T-cell (primary cell): ENCODE data around the gene TMC4. TPM values are rescaled to one million over a fixed set of nuclear protein-coding genes. Genes with fewer than 3 reads are reported as not detected.

ENCODE experiments used
- ATAC-seq, 4 experiments: fragments of 200-7000 bp in 3 of 4; fragments of 150-1000 bp in 1 of 4; cut with Tn5 transposase; replicated peaks in 1 of 4; 1 replicate in 3 of 4; 2 replicates in 1 of 4; pipeline ENCODE4 v1.10.0; 2021; ENCODE audit warnings: moderate library complexity in 3 of 4, mild to moderate bottlenecking in 2 of 4, moderate number of reproducible peaks in 1 of 4
- CTCF ChIA-PET, 2 donors: fragments of 300-600 bp; sonication (Branson Sonifier 250); formaldehyde crosslinking; loops; one replicate each; lab custom pipeline; 2022; ENCODE audit warnings: antibody characterized with exemption in 2 of 2; lab: Charles Lee
- POLR2A ChIA-PET, 2 donors: fragments of 300-600 bp; sonication (Branson Sonifier 250); formaldehyde crosslinking; loops; one replicate each; lab custom pipeline; 2022; ENCODE audit warnings: antibody characterized with exemption in 2 of 2; lab: Charles Lee
- DNase-seq, 35 experiments: peaks; one replicate each; pipeline versions ENCODE4 v3.0.0 to v3.0.0-alpha.2; 2013 to 2023
- H3K27ac ChIP-seq: one replicate; pipeline ENCODE4 v1.5.1; 2013; ENCODE audit warnings: low read length
- H3K27me3 ChIP-seq, 2 experiments: replicated peaks in 1 of 2; 1 replicate in 1 of 2; 2 replicates in 1 of 2; pipeline versions ENCODE4 v1.6.1 to v1.7.0; 2013; ENCODE audit warnings: low read length in 1 of 2, mixed read lengths in 1 of 2; ENCODE audit not compliant: control insufficient read depth in 2 of 2, insufficient read depth in 2 of 2; ENCODE audit errors: extremely low read depth in 1 of 2
- H3K36me3 ChIP-seq, 2 donors: 1 replicate in 1 of 2; 2 replicates in 1 of 2; pipeline versions ENCODE4 v1.6.1 to v1.7.0; 2013; ENCODE audit warnings: low read length in 1 of 2; ENCODE audit not compliant: control insufficient read depth in 2 of 2, insufficient read depth in 1 of 2; ENCODE audit errors: extremely low read depth in 1 of 2
- H3K4me1 ChIP-seq, 2 experiments: 1 replicate in 1 of 2; 2 replicates in 1 of 2; pipeline versions ENCODE4 v1.6.1 to v1.7.0; 2013; ENCODE audit warnings: low read length in 2 of 2, mixed read lengths in 1 of 2; ENCODE audit not compliant: insufficient read depth in 2 of 2, control insufficient read depth in 1 of 2; ENCODE audit errors: extremely low read depth in 1 of 2
- H3K4me3 ChIP-seq, 2 donors: 1 replicate in 1 of 2; 2 replicates in 1 of 2; pipeline versions ENCODE4 v1.5.1 to v1.7.0; 2013; ENCODE audit warnings: mild to moderate bottlenecking in 2 of 2, low read length in 1 of 2, moderate library complexity in 1 of 2; ENCODE audit not compliant: control insufficient read depth in 1 of 2; ENCODE audit errors: extremely low read depth in 1 of 2
- H3K9me3 ChIP-seq: 2 replicates; pipeline ENCODE4 v1.7.0; 2013
- H3K27ac Mint-ChIP-seq, 2 donors: one replicate each; pipeline ENCODE4 v1.8.0; 2020 to 2021; ENCODE audit warnings: mild to moderate bottlenecking in 2 of 2, mixed read lengths in 2 of 2
- H3K27me3 Mint-ChIP-seq, 2 donors: one replicate each; pipeline ENCODE4 v1.8.0; 2021 to 2022; ENCODE audit warnings: mixed read lengths in 2 of 2
- H3K36me3 Mint-ChIP-seq: one replicate; pipeline ENCODE4 v1.8.0; 2021; ENCODE audit warnings: mixed read lengths
- H3K4me1 Mint-ChIP-seq, 3 donors: one replicate each; pipeline ENCODE4 v1.8.0; 2020 to 2022; ENCODE audit warnings: mixed read lengths in 3 of 3, mild to moderate bottlenecking in 1 of 3
- H3K4me3 Mint-ChIP-seq, 3 donors: one replicate each; pipeline ENCODE4 v1.8.0; 2020 to 2022; ENCODE audit warnings: mild to moderate bottlenecking in 3 of 3, mixed read lengths in 3 of 3, moderate library complexity in 3 of 3
- H3K9me3 Mint-ChIP-seq, 3 donors: one replicate each; pipeline ENCODE4 v1.8.0; 2020 to 2022; ENCODE audit warnings: mixed read lengths in 3 of 3
- WGBS: methylation state at CpG from one replicate; pipeline ENCODE4 v1.1.5; 2013; ENCODE audit warnings: missing lambda C conversion rate; ENCODE audit not compliant: insufficient coverage; 5-methylcytosine and 5-hydroxymethylcytosine counted together
- total RNA-seq, 35 experiments: library from RNA in 6 of 35; stranded (reverse) in 6 of 35; fragments of 120-200 nt in 1 of 35; gene quantifications; one replicate each; pipeline versions ENCODE4 v1.2.1 to v1.2.4 and lab custom pipeline; 2013 to 2026

TMC4 gene
- total RNA-seq, 5 donors from 2014 or later (not counting 1 experiment from before 2014, with no cell fraction given) = 0.78 to 2.6 (median 1.4) TPM

DNA sequence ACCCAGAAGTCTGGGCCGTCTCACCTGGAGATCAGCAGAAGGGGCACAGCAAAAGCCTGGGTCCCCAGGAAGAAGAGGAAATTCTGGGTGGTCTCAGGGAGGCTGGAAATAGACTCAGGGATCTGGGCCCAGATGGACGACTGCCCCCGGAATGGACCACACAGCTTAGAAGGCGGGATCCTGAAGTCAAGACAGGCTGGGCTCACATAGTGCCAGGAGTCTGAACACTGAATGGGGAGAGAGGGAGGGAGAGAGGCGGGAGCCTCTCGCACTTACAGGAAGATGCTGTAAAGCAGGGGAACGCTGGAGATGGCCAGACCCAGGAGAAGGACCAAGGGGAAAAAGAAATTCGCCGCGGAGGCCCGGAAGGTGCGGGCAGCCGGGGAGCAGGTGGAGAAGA, 12.1 kb downstream of the TMC4 start:
- peaks cover 0 to 26% of the 10 kb centered on the region in 2 donors for H3K36me3 ChIP-seq
- ChIA-PET CTCF (interaction anchor here in 1 of 2 donors (0.6 kb wide), 1 partner anchor 50 kb away, joined by 3 read pairs; no protein-coding TSS in a partner anchor), POLR2A (interaction anchor here in 1 of 2 donors (2.2 kb wide), 1 partner anchor 24 kb away, joined by 16 read pairs; the partner anchor contains the start of gene CNOT3)
- H3K4me3 ChIP-seq = no peak overlapping the region
- no peaks in the 10 kb centered on the region for H3K9me3 ChIP-seq
- H3K27me3 Mint-ChIP-seq = no peaks in the 10 kb centered on the region
- peak overlapping the region; percentile 94 to 100 (median 100) for H3K4me3 Mint-ChIP-seq
- H3K4me1 ChIP-seq = peaks cover 20 to 77% of the 10 kb centered on the region in 2 experiments
- peaks cover 16% of the 10 kb centered on the region for H3K36me3 Mint-ChIP-seq
- peak overlapping the region; percentile 100 for H3K27ac Mint-ChIP-seq
- H3K4me1 Mint-ChIP-seq = peaks cover 56 to 77% (median 66%) of the 10 kb centered on the region in 3 donors
- H3K27ac ChIP-seq = no peak overlapping the region
- no peak for DNase-seq
- no peaks in the 10 kb centered on the region for H3K9me3 Mint-ChIP-seq
- 76% methylated on average over 10 of the region's 13 CpGs for WGBS
- no peak for ATAC-seq
- H3K27me3 ChIP-seq = peaks cover 0 to 19% of the 10 kb centered on the region in 2 experiments

DNA sequence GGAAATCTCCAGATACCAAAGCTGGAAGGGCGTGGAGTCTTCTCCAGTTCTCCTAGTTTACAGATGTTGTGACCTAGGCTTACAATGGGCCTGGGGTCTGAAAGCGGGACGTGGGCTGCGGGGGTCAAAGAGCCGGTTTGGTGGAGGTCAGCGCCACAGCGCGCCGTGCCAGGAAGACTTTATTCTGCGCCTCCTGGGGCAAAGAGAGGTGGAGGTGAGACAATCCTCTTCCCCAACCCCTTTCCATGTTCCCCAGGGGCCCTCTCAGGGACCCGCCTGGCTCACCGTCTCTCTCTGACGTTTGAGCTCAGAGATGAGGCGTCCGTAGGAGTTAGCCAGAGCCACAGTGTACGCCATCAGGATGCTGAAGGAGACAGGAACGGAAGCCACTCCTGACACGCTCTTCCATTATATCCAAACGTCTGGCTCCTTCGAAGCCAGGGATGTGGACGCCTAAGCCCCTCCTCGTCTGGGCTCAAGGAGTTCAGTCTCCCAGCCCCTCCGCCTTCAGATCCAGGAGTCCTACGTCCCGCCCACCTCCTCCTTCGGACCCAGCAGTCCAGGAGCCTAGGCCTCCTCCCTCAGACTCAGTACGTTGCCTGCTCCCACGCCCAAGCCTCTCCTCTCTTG, 12.7 kb downstream of the TMC4 start:
- H3K27me3 ChIP-seq = peaks cover 0 to 19% of the 10 kb centered on the region in 2 experiments
- peak in 1 of 35 experiments; percentile 42 for DNase-seq
- no peak for ATAC-seq
- Mint-ChIP-seq H3K27ac (peak overlapping the region; percentile 100), H3K27me3 (no peaks in the 10 kb centered on the region), H3K36me3 (peaks cover 18% of the 10 kb centered on the region), H3K9me3 (no peaks in the 10 kb centered on the region), H3K4me3 (peak overlapping the region; percentile 94 to 100 (median 100)), H3K4me1 (peaks cover 58 to 79% (median 66%) of the 10 kb centered on the region in 3 donors)
- ChIA-PET CTCF (interaction anchor here in 1 of 2 donors (0.6 to 1.8 kb wide), 4 partner anchors 10 to 50 kb away, joined by 3 to 13 read pairs (median 6); partner anchors contain the start of genes CNOT3 and TSEN34), POLR2A (interaction anchor here in 1 of 2 donors (1.8 to 2.2 kb wide), 3 partner anchors 23 to 41 kb away, joined by 6 to 16 read pairs (median 9); partner anchors contain the start of genes CNOT3, MBOAT7 and RPS9)
- H3K9me3 ChIP-seq = no peaks in the 10 kb centered on the region
- WGBS = 13% methylated on average over 18 of the region's 28 CpGs
- peak overlapping the region; percentile 58 to 84 for H3K4me3 ChIP-seq
- peaks cover 0 to 32% of the 10 kb centered on the region in 2 donors for H3K36me3 ChIP-seq
- peaks cover 24 to 83% of the 10 kb centered on the region in 2 experiments for H3K4me1 ChIP-seq
- H3K27ac ChIP-seq = peak overlapping the region; percentile 80

DNA sequence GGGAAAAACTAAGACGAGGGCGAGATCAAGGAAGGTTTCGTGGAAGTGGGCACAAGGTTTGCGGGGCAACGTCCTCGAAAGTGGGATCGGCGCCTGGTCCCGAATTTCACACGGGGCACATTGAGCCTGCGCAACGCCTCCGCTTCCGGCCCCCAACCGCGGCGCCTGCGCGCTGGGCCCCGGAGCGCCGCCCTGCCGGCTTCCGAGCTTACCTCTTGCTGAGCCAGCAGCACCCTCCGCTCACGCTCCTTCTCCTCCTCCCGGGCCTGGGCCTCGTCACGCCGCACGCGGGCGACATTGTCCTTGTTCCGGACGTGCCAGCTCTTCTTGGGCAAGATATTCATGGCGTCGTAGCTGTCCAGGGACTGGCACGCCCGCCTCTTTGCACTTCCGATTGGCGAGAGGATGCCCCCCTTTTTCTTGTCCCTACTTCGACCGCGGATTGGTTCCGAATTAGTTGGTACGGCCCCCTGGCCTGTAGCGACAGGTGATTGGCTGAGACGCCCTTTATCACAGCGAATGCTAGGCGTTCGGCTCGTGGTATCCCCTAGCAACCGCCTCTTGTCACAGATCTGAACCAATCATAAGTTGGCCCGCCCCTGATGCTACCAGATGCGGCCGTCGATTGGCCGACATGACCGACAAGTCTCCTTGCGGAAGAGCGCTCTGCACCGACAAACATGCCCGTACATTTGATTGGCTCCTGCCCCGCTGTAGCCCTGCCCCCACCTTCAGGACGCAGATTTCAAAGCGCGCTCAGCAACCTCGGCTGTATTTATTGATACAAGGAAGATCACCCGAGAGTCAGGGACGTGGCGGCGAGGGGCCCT, 13.4 kb downstream of the TMC4 start, which contains the start of gene LENG1:
Gene LENG1, minus strand, starts transcription at position 370 of the 830 bp plus-strand sequence. Its CDS starts 26 bp downstream, at position 344.
- H3K4me1 Mint-ChIP-seq = peaks cover 62 to 78% (median 68%) of the 10 kb centered on the region in 3 donors
- CTCF ChIA-PET = interaction anchor here (0.6 to 1.8 kb wide), 5 partner anchors 9 to 31 kb away, joined by 3 to 13 read pairs (median 4); partner anchors contain the start of genes CNOT3 (in 1 of the 2) and TSEN34 (in 1 of the 2)
- H3K36me3 Mint-ChIP-seq = peaks cover 24% of the 10 kb centered on the region
- H3K9me3 Mint-ChIP-seq = no peaks in the 10 kb centered on the region
- Histone ChIP-seq H3K4me3 (peak within 1 kb of the TSS; percentile 84), H3K27me3 (peaks cover 0 to 12% of the 10 kb centered on the region in 2 experiments), H3K36me3 (peaks cover 0 to 39% of the 10 kb centered on the region in 2 donors), H3K27ac (peak within 1 kb of the TSS; percentile 80), H3K9me3 (no peaks in the 10 kb centered on the region), H3K4me1 (peaks cover 31 to 86% of the 10 kb centered on the region in 2 experiments)
- peak; percentile 87 to 89 (median 88) for ATAC-seq
- DNase-seq = peak; percentile 92 to 100 (median 99)
- POLR2A ChIA-PET = interaction anchor here in 1 of 2 donors (1.8 to 2.2 kb wide), 3 partner anchors 23 to 41 kb away, joined by 6 to 16 read pairs (median 9); partner anchors contain the start of genes CNOT3, MBOAT7 and RPS9
- peak within 1 kb of the TSS; percentile 94 to 100 (median 100) for H3K4me3 Mint-ChIP-seq
- H3K27me3 Mint-ChIP-seq = no peaks in the 10 kb centered on the region
- under 1% methylated on average over 67 of the region's 72 CpGs for WGBS
- peak within 1 kb of the TSS; percentile 100 for H3K27ac Mint-ChIP-seq

DNA sequence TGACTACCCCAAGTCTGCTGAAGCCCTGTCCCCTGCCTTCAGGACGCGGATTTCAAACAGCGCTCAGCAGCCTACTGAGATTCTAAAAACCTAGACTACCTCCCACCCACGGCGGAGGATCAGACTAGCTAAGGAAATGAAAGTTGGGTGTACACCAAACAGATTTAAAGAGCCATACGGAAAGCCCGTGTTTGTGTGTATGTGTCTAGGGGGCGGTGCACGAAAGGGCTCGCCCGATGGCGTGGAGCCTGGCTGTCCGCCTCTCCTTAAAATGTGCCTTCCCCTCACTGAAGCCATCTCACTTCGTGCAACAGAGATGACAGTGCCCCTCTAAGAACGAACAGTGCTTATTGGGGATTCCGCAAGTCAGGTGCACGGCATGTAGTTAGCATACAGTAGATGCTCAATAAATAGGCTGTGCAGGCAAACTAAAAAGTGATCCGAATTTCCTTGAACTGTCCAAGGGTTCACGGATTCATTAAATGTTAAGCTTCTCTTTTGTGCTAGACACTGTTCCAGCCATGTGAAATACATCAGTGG, 14.1 kb downstream of the TMC4 start:
- H3K4me1 ChIP-seq = peaks cover 38 to 86% of the 10 kb centered on the region in 2 experiments
- ATAC-seq (no peak), DNase-seq (peak in 5 of 35 experiments; percentile 16 to 45 (median 18))
- peak overlapping the region; percentile 74 for H3K27ac ChIP-seq
- H3K4me1 Mint-ChIP-seq = peaks cover 63 to 78% (median 68%) of the 10 kb centered on the region in 3 donors
- 2% methylated on average over 6 of the region's 19 CpGs for WGBS
- ChIA-PET CTCF (interaction anchor here (0.8 to 1.8 kb wide), 4 partner anchors 8 to 32 kb away, joined by 3 to 13 read pairs (median 7); partner anchors contain the start of genes CNOT3 (in 1 of the 2) and TSEN34 (in 1 of the 2)), POLR2A (interaction anchor here in 1 of 2 donors (1.8 to 2.2 kb wide), 3 partner anchors 22 to 42 kb away, joined by 6 to 16 read pairs (median 9); partner anchors contain the start of genes CNOT3, MBOAT7 and RPS9)
- H3K4me3 Mint-ChIP-seq = peak overlapping the region; percentile 94 to 100 (median 100)
- H3K27ac Mint-ChIP-seq = peak overlapping the region; percentile 100
- H3K27me3 ChIP-seq = peaks cover 0 to 6% of the 10 kb centered on the region in 2 experiments
- peak overlapping the region; percentile 84 for H3K4me3 ChIP-seq
- H3K27me3 Mint-ChIP-seq = no peaks in the 10 kb centered on the region
- H3K36me3 ChIP-seq = peaks cover 2 to 46% of the 10 kb centered on the region in 2 donors
- H3K9me3 Mint-ChIP-seq = no peaks in the 10 kb centered on the region
- H3K9me3 ChIP-seq = no peaks in the 10 kb centered on the region
- peaks cover 31% of the 10 kb centered on the region for H3K36me3 Mint-ChIP-seq

DNA sequence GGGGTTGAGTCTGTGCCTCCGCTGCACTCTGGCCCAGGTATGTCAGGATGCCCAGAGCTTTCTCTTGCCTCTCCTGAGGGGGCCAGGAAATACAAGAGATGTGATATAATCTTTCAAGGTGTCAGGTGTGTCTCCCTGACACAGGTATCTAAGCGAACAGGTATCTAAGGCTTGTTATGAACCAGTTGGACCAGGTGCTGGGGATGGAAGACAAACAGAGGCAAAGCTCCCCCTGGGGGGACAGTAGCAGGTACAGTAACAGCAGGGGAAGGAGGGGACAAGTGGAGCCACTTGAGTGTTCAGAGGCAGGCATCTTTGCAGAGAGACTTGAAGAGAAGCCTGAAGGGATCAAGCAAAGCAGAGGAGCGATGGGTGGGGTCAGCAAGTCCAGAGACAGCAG, 16.0 kb downstream of the TMC4 start:
- ChIA-PET CTCF (interaction anchor here in 1 of 2 donors (1.2 kb wide), 1 partner anchor 20 kb away, joined by 4 read pairs; the partner anchor contains the start of gene CNOT3), POLR2A (no interaction called here)
- H3K4me1 ChIP-seq = peaks cover 46 to 83% of the 10 kb centered on the region in 2 experiments
- H3K4me3 ChIP-seq = no peak overlapping the region
- H3K36me3 Mint-ChIP-seq = peaks cover 40% of the 10 kb centered on the region
- no peaks in the 10 kb centered on the region for H3K9me3 Mint-ChIP-seq
- H3K36me3 ChIP-seq = peaks cover 16 to 63% of the 10 kb centered on the region in 2 donors
- no peaks in the 10 kb centered on the region for H3K27me3 ChIP-seq
- no peak for ATAC-seq
- no peaks in the 10 kb centered on the region for H3K9me3 ChIP-seq
- H3K4me1 Mint-ChIP-seq = peaks cover 59 to 71% (median 64%) of the 10 kb centered on the region in 3 donors
- no peak overlapping the region for H3K27ac ChIP-seq
- DNase-seq = no peak
- 96% methylated on average over 3 of the region's 3 CpGs for WGBS
- H3K27me3 Mint-ChIP-seq = no peaks in the 10 kb centered on the region
- H3K27ac Mint-ChIP-seq = peak overlapping the region; percentile 40 to 66
- H3K4me3 Mint-ChIP-seq = peak overlapping the region; percentile 26 to 56 (median 37)
